H1 (cell line): ENCODE results near the gene CREB3L4. TPM values are rescaled to one million over a fixed set of nuclear protein-coding genes. Genes with fewer than 3 reads are reported as not detected.

Source experiments
- CTCF ChIA-PET: fragments of 300-600 bp; sonication (Branson Sonifier 250); formaldehyde crosslinking; loops from one replicate; lab custom pipeline; 2021; ENCODE audit not compliant: partially characterized antibody; lab: Charles Lee
- POLR2A ChIA-PET: fragments of 300-600 bp; sonication (Branson Sonifier 250); formaldehyde crosslinking; loops from one replicate; lab custom pipeline; 2021; ENCODE audit warnings: inconsistent platforms; ENCODE audit not compliant: partially characterized antibody; lab: Charles Lee
- DNase-seq, 2 experiments: peaks; one replicate each; pipeline versions ENCODE4 v3.0.0 to v3.0.0-alpha.2; 2010 to 2022; ENCODE audit warnings: low spot score in 2 of 2, low read depth in 1 of 2, mixed read lengths in 1 of 2
- FAIRE-seq: peaks from 2 replicates; lab custom pipeline; 2011; peaks lifted over from hg19 to GRCh38; lab: Jason Lieb, UNC
- H2AFZ ChIP-seq: 2 replicates; pipeline ENCODE4 v1.8.1; 2012; ENCODE audit warnings: low read length, inconsistent platforms
- H2AK5ac ChIP-seq: 2 replicates; pipeline ENCODE4 v1.6.1; 2013; ENCODE audit warnings: low read depth, low read length
- H2BK120ac ChIP-seq: replicated peaks from 2 replicates; pipeline ENCODE3; 2013; ENCODE audit warnings: low read depth, low read length, inconsistent platforms
- H2BK12ac ChIP-seq: 2 replicates; pipeline ENCODE4 v1.6.1; 2013; ENCODE audit warnings: low read depth, low read length
- H2BK15ac ChIP-seq: 2 replicates; pipeline ENCODE4 v1.6.1; 2013; ENCODE audit warnings: low read length
- H2BK20ac ChIP-seq: 2 replicates; pipeline ENCODE4 v1.6.1; 2013; ENCODE audit warnings: low read length
- H2BK5ac ChIP-seq: 2 replicates; pipeline ENCODE4 v1.6.1; 2013; ENCODE audit warnings: low read depth, low read length
- H3K14ac ChIP-seq: 2 replicates; pipeline ENCODE4 v1.6.1; 2013; ENCODE audit warnings: inconsistent platforms; ENCODE audit not compliant: insufficient read length
- H3K18ac ChIP-seq: 2 replicates; pipeline ENCODE4 v1.6.1; 2013; ENCODE audit warnings: low read length; ENCODE audit errors: extremely low read depth
- H3K23ac ChIP-seq: 2 replicates; pipeline ENCODE4 v1.6.1; 2013; ENCODE audit warnings: inconsistent platforms; ENCODE audit not compliant: insufficient read length
- H3K23me2 ChIP-seq: 2 replicates; pipeline ENCODE4 v1.6.1; 2013; ENCODE audit warnings: low read depth, low read length
- H3K27ac ChIP-seq: 2 replicates; pipeline ENCODE4 v1.6.1; 2011; ENCODE audit warnings: low read depth, low read length, inconsistent platforms
- H3K27me3 ChIP-seq, 4 experiments: replicated peaks in 1 of 4; 1 replicate in 1 of 4; 2 replicates in 3 of 4; pipeline versions ENCODE4 v1.6.1 to v1.8.1; 2011 to 2013; ENCODE audit warnings: low read length in 3 of 4, mild to moderate bottlenecking in 3 of 4, inconsistent platforms in 2 of 4, mixed read lengths in 2 of 4, moderate library complexity in 1 of 4; ENCODE audit not compliant: control insufficient read depth in 3 of 4, insufficient read depth in 3 of 4; ENCODE audit errors: extremely low read depth in 1 of 4
- H3K36me3 ChIP-seq, 4 experiments: 2 replicates each; pipeline versions ENCODE4 v1.6.1 to v1.8.1; 2011 to 2013; ENCODE audit warnings: mild to moderate bottlenecking in 4 of 4, low read length in 3 of 4, moderate library complexity in 2 of 4, control low read depth in 1 of 4, inconsistent platforms in 1 of 4; ENCODE audit not compliant: insufficient read depth in 4 of 4, control insufficient read depth in 2 of 4
- H3K4ac ChIP-seq: replicated peaks from 2 replicates; pipeline ENCODE3; 2013; ENCODE audit warnings: low read length, low read depth, mixed read lengths, inconsistent platforms; ENCODE audit not compliant: insufficient read length
- H3K4me1 ChIP-seq, 4 experiments: replicated peaks in 1 of 4; 1 replicate in 1 of 4; 2 replicates in 3 of 4; pipeline versions ENCODE4 v1.6.1 to v1.8.1; 2011 to 2013; ENCODE audit warnings: low read length in 3 of 4, inconsistent platforms in 2 of 4, mixed read lengths in 1 of 4; ENCODE audit not compliant: insufficient read depth in 4 of 4, control insufficient read depth in 3 of 4
- H3K4me2 ChIP-seq, 2 experiments: 2 replicates each; pipeline versions ENCODE4 v1.6.1 to v1.8.1; 2011 to 2013; ENCODE audit warnings: low read depth in 2 of 2, low read length in 2 of 2, control low read depth in 1 of 2, inconsistent platforms in 1 of 2, mild to moderate bottlenecking in 1 of 2; ENCODE audit not compliant: insufficient read depth in 1 of 2
- H3K4me3 ChIP-seq, 4 experiments: fragments of 200-600, 300-600 bp in 1 of 4; sonication (generic), shearing (Covaris generic), sonication (Bioruptor Twin) in 1 of 4; 2 replicates each; pipeline versions ENCODE4 v1.5.1 to v1.8.1; 2011 to 2016; ENCODE audit warnings: low read length in 4 of 4, low read depth in 3 of 4, control low read depth in 2 of 4, inconsistent platforms in 2 of 4, mild to moderate bottlenecking in 2 of 4, mixed read lengths in 1 of 4, moderate library complexity in 1 of 4; ENCODE audit not compliant: insufficient read depth in 2 of 4; ENCODE audit errors: extremely low read depth in 1 of 4
- H3K56ac ChIP-seq: replicated peaks from 2 replicates; pipeline ENCODE3; 2013; ENCODE audit warnings: low read depth, mild to moderate bottlenecking, mixed read lengths, low read length, inconsistent platforms; ENCODE audit not compliant: insufficient read length
- H3K79me1 ChIP-seq: 2 replicates; pipeline ENCODE4 v1.6.1; 2013; ENCODE audit warnings: low read depth, low read length, control low read depth
- H3K79me2 ChIP-seq, 2 experiments: 2 replicates each; pipeline versions ENCODE4 v1.6.1 to v1.8.1; 2012 to 2013; ENCODE audit warnings: low read length in 2 of 2, mild to moderate bottlenecking in 2 of 2, inconsistent platforms in 1 of 2; ENCODE audit not compliant: insufficient read depth in 2 of 2, control insufficient read depth in 1 of 2
- H3K9ac ChIP-seq, 4 experiments: replicated peaks in 1 of 4; 1 replicate in 1 of 4; 2 replicates in 3 of 4; pipeline versions ENCODE4 v1.6.1 to v1.8.1; 2011 to 2013; ENCODE audit warnings: low read depth in 3 of 4, low read length in 3 of 4, control low read depth in 2 of 4, mild to moderate bottlenecking in 2 of 4, moderate library complexity in 2 of 4, inconsistent platforms in 1 of 4; ENCODE audit errors: extremely low read depth in 1 of 4
- H3K9me3 ChIP-seq, 2 experiments: 2 replicates each; pipeline versions ENCODE4 v1.6.1 to v1.8.1; 2012 to 2013; ENCODE audit warnings: mild to moderate bottlenecking in 2 of 2, moderate library complexity in 2 of 2, control low read depth in 1 of 2, inconsistent platforms in 1 of 2, low read depth in 1 of 2, low read length in 1 of 2, mixed read lengths in 1 of 2; ENCODE audit not compliant: insufficient read depth in 2 of 2
- H4K20me1 ChIP-seq, 2 experiments: replicated peaks in 1 of 2; 2 replicates each; pipeline versions ENCODE3 to v1.8.1; 2011 to 2013; ENCODE audit warnings: inconsistent platforms in 2 of 2, low read length in 2 of 2, mild to moderate bottlenecking in 1 of 2; ENCODE audit not compliant: insufficient read depth in 2 of 2, control insufficient read depth in 1 of 2
- H4K5ac ChIP-seq: 2 replicates; pipeline ENCODE4 v1.6.1; 2013; ENCODE audit warnings: low read length, low read depth, mixed read lengths, inconsistent platforms; ENCODE audit not compliant: insufficient read length
- H4K8ac ChIP-seq: 2 replicates; pipeline ENCODE4 v1.8.0; 2013; ENCODE audit warnings: mild to moderate bottlenecking, moderate library complexity, low read length, inconsistent platforms; ENCODE audit not compliant: insufficient read depth; ENCODE audit errors: extremely low read depth
- H4K91ac ChIP-seq: replicated peaks from 2 replicates; pipeline ENCODE3; 2013; ENCODE audit warnings: low read length, mixed read lengths, inconsistent platforms; ENCODE audit not compliant: insufficient read length
- ASH2L ChIP-seq: fragments of 200-600, 300-600 bp; sonication (generic); IDR thresholded peaks from one replicate; pipeline ENCODE4 v1.7.1; 2017; ENCODE audit warnings: low read length
- GABPA ChIP-seq: IDR thresholded peaks from 2 replicates; pipeline ENCODE4 v1.6.1; 2011; ENCODE audit warnings: mild to moderate bottlenecking, low read length, moderate library complexity, borderline replicate concordance; ENCODE audit not compliant: insufficient read depth
- POLR2A ChIP-seq, 2 experiments: IDR thresholded peaks; 1 replicate in 1 of 2; 2 replicates in 1 of 2; pipeline ENCODE4 v1.6.1; 2011; ENCODE audit warnings: low read depth in 2 of 2, low read length in 2 of 2, mild to moderate bottlenecking in 2 of 2; ENCODE audit errors: control extremely low read depth in 1 of 2
- SAP30 ChIP-seq: fragments of 300-600 bp; sonication (generic); IDR thresholded peaks from 2 replicates; pipeline ENCODE4 v1.7.1; 2012; ENCODE audit warnings: low read length, moderate library complexity, mild to moderate bottlenecking, inconsistent platforms; ENCODE audit not compliant: insufficient read depth, insufficient replicate concordance
- TBP ChIP-seq: IDR thresholded peaks from 2 replicates; pipeline ENCODE4 v1.6.1; 2011; ENCODE audit warnings: low read depth, low read length, improper control_type of control experiment
- USF2 ChIP-seq: IDR thresholded peaks from 2 replicates; pipeline ENCODE4 v1.6.1; 2011; ENCODE audit warnings: low read length, improper control_type of control experiment
- WGBS, 2 experiments: shearing (Covaris generic) in 1 of 2; methylation state at CpG; one replicate each; pipeline versions ENCODE4 v1.1.6 to v1.1.7; 2013 to 2015; ENCODE audit warnings: low lambda C conversion rate in 2 of 2, mixed read lengths in 2 of 2, inconsistent platforms in 1 of 2, low coverage in 1 of 2, missing lambda C conversion rate in 1 of 2; ENCODE audit not compliant: insufficient replicate concordance in 2 of 2, insufficient coverage in 1 of 2, insufficient read length in 1 of 2; ENCODE audit errors: extremely low coverage in 1 of 2, missing lambda C conversion rate in 1 of 2; 5-methylcytosine and 5-hydroxymethylcytosine counted together
- polyA plus RNA-seq, 7 experiments: library from polyadenylated mRNA; depleted of rRNA in 3 of 7; stranded (reverse) in 5 of 7; unstranded in 2 of 7; fragments of >200 nt in 5 of 7; fragments of 200-250 nt in 2 of 7; gene quantifications; 1 replicate in 5 of 7; 2 replicates in 1 of 7; 4 replicates in 1 of 7; pipeline versions ENCODE4 v1.2.1 to v1.2.3, GENCODE V29; 2011 to 2013; ENCODE audit warnings: missing spikeins in 2 of 7, mixed read lengths in 2 of 7
- total RNA-seq: library from RNA; stranded (reverse); fragmentation: NEBNext Ultra II Directional; extraction: Animal tissue kit (Norgen Biotek cat#: 25700); gene quantifications from 2 replicates; pipeline ENCODE4 v1.2.1, GENCODE V29; 2021

The CREB3L4 gene
- total and polyA plus RNA-seq, 2 of the 8 experiments (the other 6 are each of a cell fraction or from before 2014, with no cell fraction given): 34.4 to 54.0 TPM

- no peak for FAIRE-seq
- POLR2A ChIA-PET: interaction anchor here (1.0 to 5.3 kb wide), 4 partner anchors 8 to 29 kb away, joined by 3 to 40 read pairs (median 5); partner anchors contain the start of gene RPS27
- H3K27me3 ChIP-seq: no peaks in the 10 kb centered on the region
- TF ChIP-seq SAP30 (no peak), GABPA (no peak), ASH2L (no peak), USF2 (no peak), POLR2A (IDR thresholded peaks at IDR 0.05; ENCODE audit: control extremely low read depth in 1 of 2, low read depth in 2 of 2, low read length in 2 of 2) (no peak), TBP (no peak)
Observed at GRCh38 chr1:154019269-154019668, 51.6 kb downstream of the CREB3L4 start.

More at GRCh38 chr1:154019269-154019668, 51.6 kb downstream of the CREB3L4 start:
- Histone ChIP-seq H2AK5ac (no peak overlapping the region), H3K56ac (no peak overlapping the region), H3K9ac (no peak overlapping the region), H4K8ac (no peak overlapping the region), H4K5ac (no peak overlapping the region), H2BK5ac (no peak overlapping the region), H3K4me1 (no peaks in the 10 kb centered on the region), H3K27ac (no peak overlapping the region), H2BK120ac (no peak overlapping the region), H3K4me3 (no peak overlapping the region), H3K23ac (no peak overlapping the region), H4K20me1 (no peaks in the 10 kb centered on the region), H3K4ac (no peak overlapping the region), H3K9me3 (no peaks in the 10 kb centered on the region), H2BK15ac (no peak overlapping the region), H4K91ac (no peak overlapping the region), H3K18ac (no peak overlapping the region), H2AFZ (no peak overlapping the region), H3K23me2 (no peaks in the 10 kb centered on the region), H3K79me2 (no peaks in the 10 kb centered on the region), H3K14ac (no peak overlapping the region), H3K4me2 (no peak overlapping the region), H3K36me3 (no peaks in the 10 kb centered on the region), H2BK12ac (no peak overlapping the region), H2BK20ac (no peak overlapping the region), H3K79me1 (no peaks in the 10 kb centered on the region)
- 92% methylated on average over 4 of the region's 4 CpGs; no CpG with 5 or more reads in 1 of the 2 experiments for WGBS, 2 experiments
- DNase-seq: no peak
- CTCF ChIA-PET: interaction anchor here (0.6 kb wide), 1 partner anchor 213 kb away, joined by 3 read pairs; no protein-coding TSS in a partner anchor
